Uterus (tissue), 2 donors: ENCODE data around the gene SLC7A6OS.

Source experiments
- POLR2A ChIP-seq, 2 donors: fragments of 450-650 bp; IDR thresholded peaks; one replicate each; pipeline ENCODE4 v1.6.1; 2016; ENCODE audit warnings: antibody characterized with exemption in 2 of 2, mild to moderate bottlenecking in 1 of 2, moderate library complexity in 1 of 2
- TF ChIP-seq, protein P1 (sequence below), 4 experiments: fragments of 200-600 bp in 2 of 4; fragments of 450-650 bp in 2 of 4; sonication (generic) in 2 of 4; IDR thresholded peaks; one replicate each; pipeline ENCODE4 v1.5.1; 2016 to 2019; ENCODE audit warnings: antibody characterized with exemption in 4 of 4, mild to moderate bottlenecking in 2 of 4, moderate library complexity in 1 of 4

DNA sequence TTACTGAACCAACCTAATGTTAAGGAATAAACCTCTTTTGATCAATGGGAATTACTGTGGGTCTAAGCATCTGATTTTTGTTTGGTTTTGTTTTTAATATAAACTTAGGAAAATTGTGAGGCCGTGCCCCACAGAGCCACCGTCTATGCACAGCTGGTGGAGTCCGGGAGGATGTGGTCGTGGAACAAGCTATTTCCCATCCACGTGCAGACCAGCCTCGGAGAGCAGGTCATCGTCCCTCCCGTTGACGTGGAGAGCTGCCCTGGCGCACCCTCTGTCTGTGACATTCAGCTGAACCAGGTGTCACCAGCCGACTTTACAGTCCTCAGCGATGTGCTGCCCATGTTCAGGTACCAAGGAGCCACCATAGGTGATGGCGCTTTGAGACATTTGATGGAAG, 28.5 kb upstream of the SLC7A6OS start:
- no peak for TF ChIP-seq POLR2A (IDR thresholded peaks at IDR 0.05)
- TF ChIP-seq, protein P1, sequence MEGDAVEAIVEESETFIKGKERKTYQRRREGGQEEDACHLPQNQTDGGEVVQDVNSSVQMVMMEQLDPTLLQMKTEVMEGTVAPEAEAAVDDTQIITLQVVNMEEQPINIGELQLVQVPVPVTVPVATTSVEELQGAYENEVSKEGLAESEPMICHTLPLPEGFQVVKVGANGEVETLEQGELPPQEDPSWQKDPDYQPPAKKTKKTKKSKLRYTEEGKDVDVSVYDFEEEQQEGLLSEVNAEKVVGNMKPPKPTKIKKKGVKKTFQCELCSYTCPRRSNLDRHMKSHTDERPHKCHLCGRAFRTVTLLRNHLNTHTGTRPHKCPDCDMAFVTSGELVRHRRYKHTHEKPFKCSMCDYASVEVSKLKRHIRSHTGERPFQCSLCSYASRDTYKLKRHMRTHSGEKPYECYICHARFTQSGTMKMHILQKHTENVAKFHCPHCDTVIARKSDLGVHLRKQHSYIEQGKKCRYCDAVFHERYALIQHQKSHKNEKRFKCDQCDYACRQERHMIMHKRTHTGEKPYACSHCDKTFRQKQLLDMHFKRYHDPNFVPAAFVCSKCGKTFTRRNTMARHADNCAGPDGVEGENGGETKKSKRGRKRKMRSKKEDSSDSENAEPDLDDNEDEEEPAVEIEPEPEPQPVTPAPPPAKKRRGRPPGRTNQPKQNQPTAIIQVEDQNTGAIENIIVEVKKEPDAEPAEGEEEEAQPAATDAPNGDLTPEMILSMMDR (IDR thresholded peaks at IDR 0.05), result no peak
